HepG2 (cell line): ENCODE data around the gene SLC9A5. TPM values are rescaled to one million over a fixed set of nuclear protein-coding genes. Genes with fewer than 3 reads are reported as not detected.

Experiments
- ATAC-seq: fragments of 200-7000 bp; cut with Tn5 transposase; 3 replicates; pipeline ENCODE4 v1.9.1; 2020; ENCODE audit warnings: mild to moderate bottlenecking, moderate library complexity
- BruUV-seq: library from RNA; stranded (reverse); fragments of 400-500 nt; replicated peaks from 2 replicates; lab custom pipeline; 2021; lab: Mats Ljungman, UMichigan
- CTCF ChIA-PET: fragments of 300-600 bp; formaldehyde crosslinking; extraction: SDS; loops from one replicate; lab custom pipeline; 2021; ENCODE audit warnings: low total read pairs, inconsistent platforms, low intra/inter-chr PET ratio; lab: Yijun Ruan, JAX
- POLR2A ChIA-PET: fragments of 350-600 bp; sonication (Branson Sonifier 250); formaldehyde crosslinking; loops from one replicate; lab custom pipeline; 2020; ENCODE audit warnings: antibody characterized with exemption, inconsistent platforms; lab: Yijun Ruan, JAX
- DNase-seq: peaks from one replicate; pipeline ENCODE4 v3.0.0-alpha.2; 2015; ENCODE audit warnings: low spot score
- FAIRE-seq: peaks from 3 replicates; lab custom pipeline; 2011; peaks lifted over from hg19 to GRCh38; lab: Jason Lieb, UNC
- H2AFZ ChIP-seq: one replicate; pipeline ENCODE4 v1.6.1; 2011; ENCODE audit warnings: low read length, inconsistent platforms
- H3K27ac ChIP-seq: fragments of 300-600 bp; 3 replicates; pipeline ENCODE4 v1.8.0; 2011; ENCODE audit warnings: mixed run types, mild to moderate bottlenecking, mixed read lengths, low read length, inconsistent platforms; ENCODE audit not compliant: insufficient read depth; ENCODE audit errors: extremely low read length
- H3K27me3 ChIP-seq, 2 experiments: fragments of 200-600 bp in 1 of 2; 2 replicates in 1 of 2; 3 replicates in 1 of 2; pipeline versions ENCODE4 v1.6.0 to v1.8.0; 2011; ENCODE audit warnings: low read length in 2 of 2, mild to moderate bottlenecking in 2 of 2, moderate library complexity in 2 of 2, inconsistent platforms in 1 of 2; ENCODE audit not compliant: insufficient read depth in 2 of 2, control insufficient read depth in 1 of 2
- H3K36me3 ChIP-seq, 2 experiments: fragments of 200-600 bp in 1 of 2; replicated peaks in 1 of 2; 2 replicates in 1 of 2; 3 replicates in 1 of 2; pipeline versions ENCODE4 v1.5.1 to v1.8.0; 2011; ENCODE audit warnings: low read length in 2 of 2, inconsistent platforms in 1 of 2; ENCODE audit not compliant: insufficient read depth in 2 of 2, control insufficient read depth in 1 of 2
- H3K4me1 ChIP-seq: 2 replicates; pipeline ENCODE4 v1.5.1; 2012; ENCODE audit warnings: low read length, inconsistent platforms; ENCODE audit not compliant: insufficient read depth
- H3K4me2 ChIP-seq: 2 replicates; pipeline ENCODE4 v1.6.0; 2011; ENCODE audit warnings: low read depth, low read length, inconsistent platforms
- H3K4me3 ChIP-seq, 3 experiments: fragments of 200-600 bp in 1 of 3; sonication (generic), shearing (Covaris generic) in 1 of 3; replicated peaks in 1 of 3; 2 replicates each; pipeline ENCODE4 v1.5.1; 2011 to 2016; ENCODE audit warnings: low read length in 3 of 3, inconsistent platforms in 2 of 3, low read depth in 2 of 3, mild to moderate bottlenecking in 2 of 3, control low read depth in 1 of 3, mixed read lengths in 1 of 3; ENCODE audit not compliant: insufficient read depth in 1 of 3
- H3K79me2 ChIP-seq: one replicate; pipeline ENCODE4 v1.6.1; 2011; ENCODE audit warnings: low read length, inconsistent platforms; ENCODE audit not compliant: insufficient read depth
- H3K9ac ChIP-seq: 2 replicates; pipeline ENCODE4 v1.6.0; 2011; ENCODE audit warnings: mild to moderate bottlenecking, low read depth, low read length, inconsistent platforms; ENCODE audit not compliant: insufficient read depth
- H3K9me3 ChIP-seq: 2 replicates; pipeline ENCODE4 v1.5.1; 2012; ENCODE audit warnings: mild to moderate bottlenecking, low read length
- H4K20me1 ChIP-seq: 2 replicates; pipeline ENCODE4 v1.6.0; 2011; ENCODE audit warnings: inconsistent platforms, mild to moderate bottlenecking, low read length, moderate library complexity; ENCODE audit not compliant: insufficient read depth
- CREB3 ChIP-seq: sonication (generic); formaldehyde crosslinking; IDR thresholded peaks from 2 replicates; pipeline ENCODE4 v1.5.0; 2020; ENCODE audit warnings: missing genetic modification reagents
- FOSL2 ChIP-seq: sonication (generic); formaldehyde crosslinking; IDR thresholded peaks from 2 replicates; pipeline ENCODE4 v1.4.0; 2020; ENCODE audit warnings: missing genetic modification reagents
- PAXIP1 ChIP-seq: sonication (generic); formaldehyde crosslinking; conservative IDR thresholded peaks from 2 replicates; pipeline ENCODE4 v1.4.0; 2020; ENCODE audit warnings: mild to moderate bottlenecking, missing genetic modification reagents, moderate library complexity
- ZNF317 ChIP-seq: sonication (generic); formaldehyde crosslinking; IDR thresholded peaks from 2 replicates; pipeline ENCODE4 v1.5.0; 2020; ENCODE audit warnings: mild to moderate bottlenecking, missing genetic modification reagents
- ZNF879 ChIP-seq: sonication (generic); formaldehyde crosslinking; IDR thresholded peaks from 2 replicates; pipeline ENCODE4 v1.8.1; 2023; ENCODE audit warnings: missing genetic modification reagents
- WGBS: methylation state at CpG from one replicate; pipeline ENCODE4 v1.1.6; 2017; ENCODE audit warnings: low lambda C conversion rate; 5-methylcytosine and 5-hydroxymethylcytosine counted together
- in situ Hi-C: cut with HindIII; loops from 2 replicates; pipeline ENCODE4 v1.10.0; 2017; ENCODE audit warnings: low pct_unique_long_range_greater_than_20kb; ENCODE audit not compliant: extremely low pct_ligation_motif_present
- intact Hi-C: fragments of 100-400 bp; cut with micrococcal nuclease; formaldehyde crosslinking; loops from one replicate; pipeline ENCODE4 v1.10.0; 2022; ENCODE audit not compliant: unreplicated experiment
- polyA plus RNA-seq, 8 experiments: library from polyadenylated mRNA; depleted of rRNA in 3 of 8; stranded (reverse) in 7 of 8; unstranded in 1 of 8; fragments of >200 nt; fragmentation: Illumina TruSeq in 4 of 8; extraction: Trizol in 4 of 8; gene quantifications; 2 replicates each; pipeline versions ENCODE4 v1.2.1 to v1.2.3, GENCODE V29; 2011 to 2016; ENCODE audit warnings: low read depth in 4 of 8, missing spikeins in 1 of 8, mixed read lengths in 1 of 8; ENCODE audit not compliant: insufficient read depth in 1 of 8
- total RNA-seq, 5 experiments: library from RNA; depleted of rRNA; stranded (reverse); fragments of >200 nt; fragmentation: Illumina TruSeq; extraction: Trizol; gene quantifications; 2 replicates each; pipeline ENCODE4 v1.2.3, GENCODE V29; 2016; ENCODE audit warnings: low read depth in 1 of 5
- TF ChIP-seq, protein P1 (sequence below), 2 experiments: sonication (generic) in 1 of 2; formaldehyde crosslinking in 1 of 2; IDR thresholded peaks; 2 replicates each; pipeline versions ENCODE4 v1.5.1 to v1.6.1; 2011 to 2020; ENCODE audit warnings: borderline replicate concordance in 1 of 2, low read depth in 1 of 2, low read length in 1 of 2, mild to moderate bottlenecking in 1 of 2, missing genetic modification reagents in 1 of 2, moderate library complexity in 1 of 2

The SLC9A5 gene
- total and polyA plus RNA-seq, 2 of the 13 experiments (the other 11 are each of a cell fraction or from before 2014, with no cell fraction given): 0.58 to 1.4 TPM

- Histone ChIP-seq H3K9ac (peak overlapping the region; percentile 76; the same call in 1 of the 2 replicates), H3K4me3 (peak overlapping the region in 1 of 3 experiments; percentile 89; a peak in 2 of 6 replicates), H3K27me3 (no peaks in the 10 kb centered on the region), H3K79me2 (peaks cover 4% of the 10 kb centered on the region), H4K20me1 (no peaks in the 10 kb centered on the region)
- no peak for FAIRE-seq
- POLR2A ChIA-PET: interaction anchor here (1.0 to 2.6 kb wide), 2 partner anchors 13 to 31 kb away, joined by 3 to 16 read pairs; partner anchors contain the start of gene FHOD1
- intact Hi-C loops: loop anchor here (5.0 kb wide), 1 partner anchor 190 kb away; no protein-coding TSS in a partner anchor
- ATAC-seq: no peak
- in situ Hi-C loops: no loop called here
- WGBS: 96% methylated on average over 4 of the region's 4 CpGs
- peak; percentile 35 for DNase-seq
- peak; percentile 68 for TF ChIP-seq FOSL2 (CRISPR knock-in tag)
- no peak for TF ChIP-seq CREB3 (CRISPR knock-in tag)
- TF ChIP-seq, all 625 proteins: peak for 1
- Histone ChIP-seq H3K4me2 (peak overlapping the region; percentile 99; the same call in 1 of the 2 replicates), H3K4me1 (peaks cover 28% of the 10 kb centered on the region), H3K9me3 (no peaks in the 10 kb centered on the region), H3K36me3 (peaks cover 3 to 14% of the 10 kb centered on the region in 2 experiments; a peak in 3 of 5 replicates), H2AFZ (no peak overlapping the region), H3K27ac (no peak overlapping the region)
- CTCF ChIA-PET: interaction anchor here (0.8 kb wide), 1 partner anchor 11 kb away, joined by 3 read pairs; no protein-coding TSS in a partner anchor
- BruUV-seq: TSS peak; percentile 48
Measured at GRCh38 chr16:67277294-67277998, 28.7 kb downstream of the SLC9A5 start.

DNA sequence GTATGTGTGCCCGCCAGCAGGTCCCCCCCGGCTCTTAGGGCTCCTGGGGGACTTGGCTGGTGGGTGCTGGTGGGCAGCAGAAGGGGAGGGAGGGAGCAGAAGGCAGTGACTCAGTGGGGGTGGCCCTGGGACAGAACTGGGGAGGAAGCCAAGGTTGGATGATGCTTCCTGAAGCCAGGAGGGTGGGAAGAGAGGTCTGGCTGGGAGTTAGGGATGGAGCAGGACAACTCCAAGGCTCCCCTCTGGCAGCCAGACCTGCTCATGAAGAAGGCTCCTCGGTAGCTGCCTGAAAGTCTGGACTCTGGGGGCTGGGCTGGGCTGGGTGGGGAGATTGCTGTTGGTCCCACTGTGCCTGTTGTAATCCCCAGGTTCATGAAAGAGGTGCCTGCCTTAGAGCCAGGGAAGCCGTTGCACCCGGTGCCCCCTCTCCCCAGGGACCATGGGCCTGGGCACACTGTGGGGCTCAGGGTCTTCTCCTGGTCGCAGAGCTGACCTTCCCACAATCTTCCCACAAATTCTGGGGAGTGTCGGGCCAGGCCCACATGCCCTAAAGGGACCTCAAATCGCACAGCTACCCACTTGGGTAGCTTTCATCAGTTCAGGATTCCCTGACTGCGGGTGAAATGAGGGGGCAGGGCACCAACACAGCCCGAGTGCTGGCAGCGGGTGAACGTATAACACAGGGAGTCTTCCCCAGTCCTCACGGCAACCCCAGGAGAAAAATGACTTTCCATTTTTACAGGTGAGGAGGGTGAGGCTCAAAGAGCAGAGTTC is 29.4 kb downstream of the SLC9A5 start:
- no peak for ATAC-seq
- peak overlapping the region; percentile 76 for H3K9ac ChIP-seq
- peak; percentile 78; the same call in 1 of the 2 replicates for TF ChIP-seq ZNF879 (CRISPR knock-in tag)
- TF ChIP-seq ZNF317 (CRISPR knock-in tag): no peak
- TF ChIP-seq, protein P1, sequence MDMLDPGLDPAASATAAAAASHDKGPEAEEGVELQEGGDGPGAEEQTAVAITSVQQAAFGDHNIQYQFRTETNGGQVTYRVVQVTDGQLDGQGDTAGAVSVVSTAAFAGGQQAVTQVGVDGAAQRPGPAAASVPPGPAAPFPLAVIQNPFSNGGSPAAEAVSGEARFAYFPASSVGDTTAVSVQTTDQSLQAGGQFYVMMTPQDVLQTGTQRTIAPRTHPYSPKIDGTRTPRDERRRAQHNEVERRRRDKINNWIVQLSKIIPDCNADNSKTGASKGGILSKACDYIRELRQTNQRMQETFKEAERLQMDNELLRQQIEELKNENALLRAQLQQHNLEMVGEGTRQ (IDR thresholded peaks at IDR 0.05; ENCODE audit: low read depth, low read length): no peak
- TF ChIP-seq, protein P1 (CRISPR knock-in tag; IDR thresholded peaks at IDR 0.05; ENCODE audit: borderline replicate concordance): peak; percentile 55; the same call in 1 of the 2 replicates
- TF ChIP-seq PAXIP1 (CRISPR knock-in tag): no peak

More for the DNA sequence above, 29.4 kb downstream of the SLC9A5 start:
- H3K27ac ChIP-seq: peak overlapping the region; percentile 41
- BruUV-seq: no TSS peak
- peaks cover 28% of the 10 kb centered on the region for H3K4me1 ChIP-seq
- DNase-seq (peak; percentile 43), FAIRE-seq (no peak)
- peak overlapping the region; percentile 99 for H3K4me2 ChIP-seq
- H4K20me1 ChIP-seq: no peaks in the 10 kb centered on the region
- H3K79me2 ChIP-seq: peaks cover 4% of the 10 kb centered on the region
- no peaks in the 10 kb centered on the region for H3K27me3 ChIP-seq
- H3K36me3 ChIP-seq: peaks cover 3 to 14% of the 10 kb centered on the region in 2 experiments; a peak in 3 of 5 replicates
- no peak overlapping the region for H2AFZ ChIP-seq
- H3K4me3 ChIP-seq: peak overlapping the region; percentile 57 to 89 (median 67)
- intact Hi-C loops: loop anchor here (5.0 kb wide), 1 partner anchor 189 kb away; no protein-coding TSS in a partner anchor
- POLR2A ChIA-PET: interaction anchor here (0.9 to 2.6 kb wide), 4 partner anchors 8 to 167 kb away, joined by 3 to 16 read pairs (median 4); partner anchors contain the start of gene FHOD1
- WGBS: 78% methylated on average over 4 of the region's 13 CpGs
- in situ Hi-C loops: no loop called here
- CTCF ChIA-PET: interaction anchor here (1.8 kb wide), 1 partner anchor 138 kb away, joined by 7 read pairs; the partner anchor contains the start of gene ZDHHC1
- H3K9me3 ChIP-seq: no peaks in the 10 kb centered on the region
